Measurements from ENCODE around the gene NR1D1. TPM values are rescaled to one million over a fixed set of nuclear protein-coding genes. Genes with fewer than 3 reads are reported as not detected.

The NR1D1 gene
- total and polyA plus RNA-seq, 2 of the 13 experiments (the other 11 are each of a cell fraction or from before 2014, with no cell fraction given): 2.1 to 2.7 TPM

- ChIA-PET POLR2A (interaction anchor here (0.8 to 11.1 kb wide), 7 partner anchors 8 to 44 kb away, joined by 3 to 150 read pairs (median 10); partner anchors contain the start of genes CASC3 and NR1D1), CTCF (ENCODE audit: low intra/inter-chr PET ratio, low total read pairs) (no interaction called here)
- H3K36me3 ChIP-seq (replicated peaks in 1 of 2; ENCODE audit: control insufficient read depth in 1 of 2, insufficient read depth in 2 of 2, low read length in 2 of 2): peaks cover 15 to 30% of the 10 kb centered on the region in 2 experiments
- H3K27me3 ChIP-seq (ENCODE audit: control insufficient read depth in 1 of 2, insufficient read depth in 2 of 2, low read length in 2 of 2): no peaks in the 10 kb centered on the region; a peak in 1 of 5 replicates
- no TSS peak for BruUV-seq (replicated peaks)
- H3K27ac ChIP-seq (ENCODE audit: extremely low read length, insufficient read depth, low read length): peak overlapping the region; percentile 74
- in situ Hi-C loops (cut with HindIII; ENCODE audit: extremely low pct_ligation_motif_present, low pct_unique_long_range_greater_than_20kb) (no loop called here), intact Hi-C loops (cut with micrococcal nuclease; ENCODE audit: unreplicated experiment) (no loop called here)
- 9% methylated on average over 9 of the region's 9 CpGs for WGBS (ENCODE audit: low lambda C conversion rate)
- peaks cover 56% of the 10 kb centered on the region for H3K79me2 ChIP-seq (ENCODE audit: insufficient read depth, low read length)
- H3K9ac ChIP-seq (ENCODE audit: insufficient read depth, low read depth, low read length): peak overlapping the region; percentile 97
- H3K4me1 ChIP-seq (ENCODE audit: insufficient read depth, low read length): peaks cover 36% of the 10 kb centered on the region
- DNase-seq (ENCODE audit: low spot score): no peak
- H3K4me2 ChIP-seq (ENCODE audit: low read depth, low read length): peak overlapping the region; percentile 91
- H3K4me3 ChIP-seq (replicated peaks in 1 of 3; ENCODE audit: insufficient read depth in 1 of 3, low read depth in 2 of 3, low read length in 3 of 3): peak overlapping the region; percentile 91 to 98 (median 97)
- no peak overlapping the region for H2AFZ ChIP-seq (ENCODE audit: low read length)
- no peak for ATAC-seq
- peak; percentile 57 for FAIRE-seq
- no peaks in the 10 kb centered on the region for H3K9me3 ChIP-seq (ENCODE audit: low read length)
- H4K20me1 ChIP-seq (ENCODE audit: insufficient read depth, low read length): peaks cover 26% of the 10 kb centered on the region
- TF ChIP-seq AHDC1 (CRISPR knock-in tag; IDR thresholded peaks at IDR 0.05; ENCODE audit: borderline replicate concordance): no peak
- no peak for TF ChIP-seq ZNF282 (IDR thresholded peaks at IDR 0.05; ENCODE audit: partially characterized antibody)
- TF ChIP-seq ARID2 (CRISPR knock-in tag; IDR thresholded peaks at IDR 0.05; ENCODE audit: borderline replicate concordance): no peak
- no peak for TF ChIP-seq HDAC6 (IDR thresholded peaks at IDR 0.05; ENCODE audit: low read depth, low read length)
- 0 out of 2 replicates have a peak, but pooled peaks have one; percentile 56 for TF ChIP-seq ZNF800 (CRISPR knock-in tag; IDR thresholded peaks at IDR 0.05)
- no peak for TF ChIP-seq ZNF784 (CRISPR knock-in tag; IDR thresholded peaks at IDR 0.05; ENCODE audit: borderline replicate concordance)
- TF ChIP-seq SOX5 (CRISPR knock-in tag; IDR thresholded peaks at IDR 0.05; ENCODE audit: borderline replicate concordance): 0 out of 2 replicates have a peak, but pooled peaks have one; percentile 31
- no peak for TF ChIP-seq FLYWCH1 (CRISPR knock-in tag; IDR thresholded peaks at IDR 0.05)
- TF ChIP-seq ZNF33B (CRISPR knock-in tag; IDR thresholded peaks at IDR 0.05): no peak
- no peak for TF ChIP-seq ZNF552 (CRISPR knock-in tag; IDR thresholded peaks at IDR 0.05; ENCODE audit: borderline replicate concordance)
- TF ChIP-seq THRA (CRISPR knock-in tag; IDR thresholded peaks at IDR 0.05; ENCODE audit: borderline replicate concordance): no peak
- TF ChIP-seq ZNF766 (CRISPR knock-in tag; IDR thresholded peaks at IDR 0.05; ENCODE audit: borderline replicate concordance): no peak
- TF ChIP-seq SMAD1 (CRISPR knock-in tag; IDR thresholded peaks at IDR 0.05; ENCODE audit: borderline replicate concordance, low read depth): no peak
Observed at GRCh38 chr17:40124279-40125141, 24.1 kb upstream of the NR1D1 start.
